K562 (cell line): ENCODE results near the gene CORIN. TPM values are rescaled to one million over a fixed set of nuclear protein-coding genes. Genes with fewer than 3 reads are reported as not detected.

Experiments used
- ATAC-seq: fragments of 200-7000 bp; cut with Tn5 transposase; 3 replicates; pipeline ENCODE4 v1.9.1; 2020; ENCODE audit warnings: moderate library complexity
- BruUV-seq: library from RNA; stranded (reverse); fragments of 400-500 nt; replicated peaks from 2 replicates; lab custom pipeline; 2021; lab: Mats Ljungman, UMichigan
- CTCF ChIA-PET: fragments of 300-600 bp; formaldehyde crosslinking; extraction: SDS; loops from one replicate; lab custom pipeline; 2021; ENCODE audit warnings: low intra/inter-chr PET ratio; lab: Yijun Ruan, JAX
- POLR2A ChIA-PET: fragments of 300-600, 350-650 bp; sonication (Branson Sonifier 250); formaldehyde crosslinking; extraction: SDS; loops from one replicate; lab custom pipeline; 2021; ENCODE audit warnings: antibody characterized with exemption, inconsistent platforms; lab: Yijun Ruan, JAX
- DNase-seq, 4 experiments: peaks; one replicate each; pipeline versions ENCODE4 v3.0.0 to v3.0.0-alpha.2; 2011 to 2018; ENCODE audit warnings: low spot score in 3 of 4, mixed read lengths in 3 of 4; ENCODE audit errors: extremely low read depth in 1 of 4
- FAIRE-seq: peaks from 2 replicates; lab custom pipeline; 2011; peaks lifted over from hg19 to GRCh38; lab: Jason Lieb, UNC
- H2AFZ ChIP-seq: 2 replicates; pipeline ENCODE4 v1.6.0; 2011; ENCODE audit warnings: low read depth, low read length, control low read depth, inconsistent platforms
- H3K27ac ChIP-seq: fragments of 200-600 bp; 3 replicates; pipeline ENCODE4 v1.8.0; 2011; ENCODE audit warnings: low read depth, mild to moderate bottlenecking, control low read depth, inconsistent platforms, low read length, moderate library complexity, mixed read lengths; ENCODE audit errors: extremely low read depth
- H3K27me3 ChIP-seq, 2 experiments: fragments of 300-600 bp in 1 of 2; 2 replicates in 1 of 2; 3 replicates in 1 of 2; pipeline versions ENCODE4 v1.6.0 to v1.8.0; 2011; ENCODE audit warnings: inconsistent platforms in 2 of 2, low read length in 2 of 2, mild to moderate bottlenecking in 1 of 2, mixed read lengths in 1 of 2, moderate library complexity in 1 of 2; ENCODE audit not compliant: control insufficient read depth in 2 of 2, insufficient read depth in 2 of 2
- H3K36me3 ChIP-seq: fragments of 300-600 bp; 3 replicates; pipeline ENCODE4 v1.8.0; 2011; ENCODE audit warnings: mild to moderate bottlenecking, low read length, inconsistent platforms; ENCODE audit not compliant: control insufficient read depth, insufficient read depth
- H3K4me1 ChIP-seq, 2 experiments: fragments of 200-600 bp in 1 of 2; replicated peaks in 1 of 2; 2 replicates in 1 of 2; 3 replicates in 1 of 2; pipeline versions ENCODE4 v1.5.1 to v1.8.0; 2011; ENCODE audit warnings: inconsistent platforms in 2 of 2, low read length in 2 of 2, mild to moderate bottlenecking in 1 of 2, mixed read lengths in 1 of 2, moderate library complexity in 1 of 2; ENCODE audit not compliant: control insufficient read depth in 2 of 2, insufficient read depth in 2 of 2
- H3K4me2 ChIP-seq: 2 replicates; pipeline ENCODE4 v1.6.1; 2011; ENCODE audit warnings: low read length, control low read depth, inconsistent platforms, mixed read lengths; ENCODE audit not compliant: insufficient read depth
- H3K4me3 ChIP-seq: fragments of 200-600 bp; sonication (generic), shearing (Covaris generic); 2 replicates; pipeline ENCODE4 v1.5.1; 2016; ENCODE audit warnings: control low read depth, inconsistent platforms
- H3K79me2 ChIP-seq: fragments of 200-600 bp; 3 replicates; pipeline ENCODE4 v1.8.0; 2011; ENCODE audit warnings: low read length, inconsistent platforms; ENCODE audit not compliant: control insufficient read depth, insufficient read depth
- H3K9ac ChIP-seq, 2 experiments: 2 replicates each; pipeline versions ENCODE4 v1.6.0 to v1.6.1; 2011; ENCODE audit warnings: low read depth in 2 of 2, low read length in 2 of 2, control low read depth in 1 of 2, inconsistent platforms in 1 of 2, mild to moderate bottlenecking in 1 of 2, mixed read lengths in 1 of 2; ENCODE audit not compliant: insufficient read depth in 1 of 2
- H3K9me1 ChIP-seq: one replicate; pipeline ENCODE4 v1.6.0; 2011; ENCODE audit warnings: inconsistent platforms, mild to moderate bottlenecking, low read length, moderate library complexity; ENCODE audit not compliant: control insufficient read depth, insufficient read depth
- H3K9me3 ChIP-seq: replicated peaks from 2 replicates; pipeline ENCODE4 v1.5.1; 2011; ENCODE audit warnings: low read depth, low read length, inconsistent platforms; ENCODE audit not compliant: control insufficient read depth, insufficient read depth
- H4K20me1 ChIP-seq: replicated peaks from 2 replicates; pipeline ENCODE4 v1.6.1; 2011; ENCODE audit warnings: low read length, inconsistent platforms, mixed read lengths; ENCODE audit not compliant: control insufficient read depth, insufficient read depth
- CREM ChIP-seq: IDR thresholded peaks from 2 replicates; pipeline ENCODE4 v1.6.1; 2014; ENCODE audit warnings: antibody characterized with exemption, low read depth
- ELF4 ChIP-seq: fragments of 450-650 bp; formaldehyde crosslinking; IDR thresholded peaks from 2 replicates; pipeline ENCODE4 v1.4.0; 2022; ENCODE audit warnings: missing genetic modification characterization
- ESRRA ChIP-seq: fragments of 450-650 bp; IDR thresholded peaks from 2 replicates; pipeline ENCODE4 v1.6.1; 2014; ENCODE audit warnings: low read depth, mild to moderate bottlenecking, moderate library complexity, borderline replicate concordance
- HDAC3 ChIP-seq: fragments of 450-650 bp; IDR thresholded peaks from 2 replicates; pipeline ENCODE4 v1.6.1; 2018; ENCODE audit warnings: borderline replicate concordance, mild to moderate bottlenecking, moderate library complexity; ENCODE audit not compliant: partially characterized antibody
- MCM2 ChIP-seq: fragments of 450-650 bp; IDR thresholded peaks from 2 replicates; pipeline ENCODE4 v1.6.1; 2017; ENCODE audit warnings: low read depth, mild to moderate bottlenecking
- MYC ChIP-seq, 2 experiments: fragments of 250-450 bp in 1 of 2; sonication (Bioruptor Pico) in 1 of 2; IDR thresholded peaks; 2 replicates each; pipeline versions ENCODE4 v1.5.1 to v1.6.1; 2012 to 2021; ENCODE audit warnings: low read depth in 2 of 2, borderline replicate concordance in 1 of 2, improper control_type of control experiment in 1 of 2, low read length in 1 of 2, mild to moderate bottlenecking in 1 of 2, moderate library complexity in 1 of 2
- NBN ChIP-seq: fragments of 450-650 bp; IDR thresholded peaks from 2 replicates; pipeline ENCODE4 v1.6.1; 2016; ENCODE audit warnings: low read depth, mild to moderate bottlenecking
- NR4A1 ChIP-seq, 2 experiments: fragments of 250-450 bp in 1 of 2; fragments of 450-650 bp in 1 of 2; sonication (Bioruptor Pico) in 1 of 2; IDR thresholded peaks; 2 replicates each; pipeline versions ENCODE4 v1.4.0 to v1.6.1; 2016 to 2020; ENCODE audit warnings: mild to moderate bottlenecking in 2 of 2, missing compliant biosample characterization in 1 of 2, missing genetic modification characterization in 1 of 2, moderate library complexity in 1 of 2
- SRSF7 ChIP-seq: fragments of 200-400 bp; formaldehyde crosslinking; optimal IDR thresholded peaks from 2 replicates; pipeline ENCODE3; 2017; ENCODE audit warnings: mild to moderate bottlenecking, low read depth, low read length
- ZC3H8 ChIP-seq: fragments of 450-650 bp; IDR thresholded peaks from 2 replicates; pipeline ENCODE4 v1.6.1; 2017
- ZFP36 ChIP-seq: fragments of 150-350 bp; IDR thresholded peaks from 2 replicates; pipeline ENCODE4 v1.6.1; 2018; ENCODE audit warnings: low read length, low read depth; ENCODE audit not compliant: partially characterized antibody
- ZKSCAN3 ChIP-seq: fragments of 250-450 bp; sonication (Bioruptor Pico); IDR thresholded peaks from 2 replicates; pipeline ENCODE4 v1.4.0; 2020
- ZNF212 ChIP-seq: fragments of 450-650 bp; formaldehyde crosslinking; IDR thresholded peaks from 2 replicates; pipeline ENCODE4 v1.4.0; 2020; ENCODE audit warnings: mild to moderate bottlenecking
- WGBS: fragments of 100-300 bp; shearing (Covaris generic); methylation state at CpG from one replicate; pipeline ENCODE4 v1.1.6; 2016; ENCODE audit warnings: low coverage, mixed read lengths; ENCODE audit not compliant: insufficient coverage; ENCODE audit errors: missing lambda C conversion rate; 5-methylcytosine and 5-hydroxymethylcytosine counted together
- in situ Hi-C: fragments of 300-500 bp; cut with MboI; formaldehyde crosslinking; loops from 4 replicates; pipeline ENCODE4 v1.15.0; 2018; ENCODE audit warnings: inconsistent platforms, mixed read lengths
- intact Hi-C: fragments of 100-400 bp; cut with micrococcal nuclease; formaldehyde crosslinking; loops from 2 replicates; pipeline ENCODE4 v1.14.2; 2022
- polyA plus RNA-seq, 8 experiments: library from polyadenylated mRNA; depleted of rRNA in 4 of 8; stranded (reverse) in 5 of 8; unstranded in 3 of 8; fragments of >200 nt; fragmentation: Nextera tagmentation in 2 of 8; fragmentation: Illumina TruSeq in 1 of 8; extraction: Ambion mirVana in 2 of 8; extraction: Trizol in 1 of 8; gene quantifications; 2 replicates each; pipeline versions ENCODE4 v1.2.1 to v1.2.3, GENCODE V29; 2011 to 2014; ENCODE audit warnings: inconsistent platforms in 1 of 8, missing spikeins in 1 of 8
- total RNA-seq, 7 experiments: library from RNA; depleted of rRNA in 6 of 7; stranded (reverse); fragments of >200 nt in 6 of 7; fragmentation: Illumina TruSeq in 2 of 7; extraction: Trizol in 2 of 7; gene quantifications; 2 replicates each; pipeline versions ENCODE4 v1.2.1 to v1.2.3, GENCODE V29; 2011 to 2021; ENCODE audit warnings: low replicate concordance in 1 of 7
- TF ChIP-seq, protein P1 (sequence below): IDR thresholded peaks from 2 replicates; pipeline ENCODE4 v1.6.1; 2011; ENCODE audit warnings: borderline replicate concordance, low read depth, mild to moderate bottlenecking, moderate library complexity, low read length; ENCODE audit not compliant: insufficient read depth, poor library complexity, severe bottlenecking
- TF ChIP-seq, protein P2 (sequence below), 2 experiments: fragments of 450-650 bp; IDR thresholded peaks; 2 replicates each; pipeline ENCODE4 v1.6.1; 2018; ENCODE audit warnings: mild to moderate bottlenecking in 2 of 2, low read depth in 1 of 2; ENCODE audit not compliant: partially characterized antibody in 2 of 2

The CORIN gene
- total and polyA plus RNA-seq, 9 of the 15 experiments (the other 6 are each of a cell fraction or from before 2014, with no cell fraction given): 0.04 to 0.31 (median 0.08) TPM; not detected in 4

DNA sequence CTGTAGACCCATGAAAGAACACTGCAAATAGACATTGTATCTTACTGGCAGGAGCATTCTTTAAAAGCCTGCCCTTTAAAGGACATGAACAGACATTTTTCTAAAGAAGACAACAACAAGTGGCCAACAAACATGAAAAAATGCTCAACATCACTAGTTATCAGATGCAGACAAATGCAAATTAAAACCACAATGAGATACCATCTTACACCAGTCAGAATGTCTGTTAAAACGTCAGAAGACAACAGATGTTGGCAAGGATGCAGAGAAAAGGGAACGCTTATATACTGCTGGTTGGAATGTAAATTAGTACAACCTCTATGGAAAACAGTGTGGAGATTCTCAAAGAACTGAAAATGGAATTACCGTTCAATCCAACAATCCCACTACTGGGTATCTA, 275.6 kb downstream of the CORIN start:
- CTCF ChIA-PET: no interaction called here
- H3K4me2 ChIP-seq: no peak overlapping the region

More for the DNA sequence above, 275.6 kb downstream of the CORIN start:
- Histone ChIP-seq H3K27ac (no peak overlapping the region), H3K4me3 (no peak overlapping the region), H3K36me3 (no peaks in the 10 kb centered on the region), H3K9me1 (no peaks in the 10 kb centered on the region), H2AFZ (no peak overlapping the region), H3K79me2 (no peaks in the 10 kb centered on the region), H3K9ac (no peak overlapping the region), H4K20me1 (no peaks in the 10 kb centered on the region), H3K4me1 (peaks cover 7 to 15% of the 10 kb centered on the region in 2 experiments; a peak in 4 of 5 replicates), H3K9me3 (no peaks in the 10 kb centered on the region), H3K27me3 (peaks cover 3 to 6% of the 10 kb centered on the region in 2 experiments; a peak in 4 of 5 replicates)
- POLR2A ChIA-PET: no interaction called here
- in situ Hi-C loops: no loop called here
- DNase-seq (no peak), ATAC-seq (no peak), FAIRE-seq (no peak)
- 2% methylated on average over 3 of the region's 3 CpGs for WGBS
- TF ChIP-seq MCM2: no peak
- TF ChIP-seq, protein P1, sequence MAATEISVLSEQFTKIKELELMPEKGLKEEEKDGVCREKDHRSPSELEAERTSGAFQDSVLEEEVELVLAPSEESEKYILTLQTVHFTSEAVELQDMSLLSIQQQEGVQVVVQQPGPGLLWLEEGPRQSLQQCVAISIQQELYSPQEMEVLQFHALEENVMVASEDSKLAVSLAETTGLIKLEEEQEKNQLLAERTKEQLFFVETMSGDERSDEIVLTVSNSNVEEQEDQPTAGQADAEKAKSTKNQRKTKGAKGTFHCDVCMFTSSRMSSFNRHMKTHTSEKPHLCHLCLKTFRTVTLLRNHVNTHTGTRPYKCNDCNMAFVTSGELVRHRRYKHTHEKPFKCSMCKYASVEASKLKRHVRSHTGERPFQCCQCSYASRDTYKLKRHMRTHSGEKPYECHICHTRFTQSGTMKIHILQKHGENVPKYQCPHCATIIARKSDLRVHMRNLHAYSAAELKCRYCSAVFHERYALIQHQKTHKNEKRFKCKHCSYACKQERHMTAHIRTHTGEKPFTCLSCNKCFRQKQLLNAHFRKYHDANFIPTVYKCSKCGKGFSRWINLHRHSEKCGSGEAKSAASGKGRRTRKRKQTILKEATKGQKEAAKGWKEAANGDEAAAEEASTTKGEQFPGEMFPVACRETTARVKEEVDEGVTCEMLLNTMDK: no peak
- no peak for TF ChIP-seq ESRRA
- no peak for TF ChIP-seq SRSF7
- TF ChIP-seq ZNF212 (CRISPR knock-in tag): no peak
- TF ChIP-seq ELF4: no peak
- no peak for TF ChIP-seq CREM
- TF ChIP-seq NBN: no peak
- TF ChIP-seq, protein P2, sequence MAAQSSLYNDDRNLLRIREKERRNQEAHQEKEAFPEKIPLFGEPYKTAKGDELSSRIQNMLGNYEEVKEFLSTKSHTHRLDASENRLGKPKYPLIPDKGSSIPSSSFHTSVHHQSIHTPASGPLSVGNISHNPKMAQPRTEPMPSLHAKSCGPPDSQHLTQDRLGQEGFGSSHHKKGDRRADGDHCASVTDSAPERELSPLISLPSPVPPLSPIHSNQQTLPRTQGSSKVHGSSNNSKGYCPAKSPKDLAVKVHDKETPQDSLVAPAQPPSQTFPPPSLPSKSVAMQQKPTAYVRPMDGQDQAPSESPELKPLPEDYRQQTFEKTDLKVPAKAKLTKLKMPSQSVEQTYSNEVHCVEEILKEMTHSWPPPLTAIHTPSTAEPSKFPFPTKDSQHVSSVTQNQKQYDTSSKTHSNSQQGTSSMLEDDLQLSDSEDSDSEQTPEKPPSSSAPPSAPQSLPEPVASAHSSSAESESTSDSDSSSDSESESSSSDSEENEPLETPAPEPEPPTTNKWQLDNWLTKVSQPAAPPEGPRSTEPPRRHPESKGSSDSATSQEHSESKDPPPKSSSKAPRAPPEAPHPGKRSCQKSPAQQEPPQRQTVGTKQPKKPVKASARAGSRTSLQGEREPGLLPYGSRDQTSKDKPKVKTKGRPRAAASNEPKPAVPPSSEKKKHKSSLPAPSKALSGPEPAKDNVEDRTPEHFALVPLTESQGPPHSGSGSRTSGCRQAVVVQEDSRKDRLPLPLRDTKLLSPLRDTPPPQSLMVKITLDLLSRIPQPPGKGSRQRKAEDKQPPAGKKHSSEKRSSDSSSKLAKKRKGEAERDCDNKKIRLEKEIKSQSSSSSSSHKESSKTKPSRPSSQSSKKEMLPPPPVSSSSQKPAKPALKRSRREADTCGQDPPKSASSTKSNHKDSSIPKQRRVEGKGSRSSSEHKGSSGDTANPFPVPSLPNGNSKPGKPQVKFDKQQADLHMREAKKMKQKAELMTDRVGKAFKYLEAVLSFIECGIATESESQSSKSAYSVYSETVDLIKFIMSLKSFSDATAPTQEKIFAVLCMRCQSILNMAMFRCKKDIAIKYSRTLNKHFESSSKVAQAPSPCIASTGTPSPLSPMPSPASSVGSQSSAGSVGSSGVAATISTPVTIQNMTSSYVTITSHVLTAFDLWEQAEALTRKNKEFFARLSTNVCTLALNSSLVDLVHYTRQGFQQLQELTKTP (IDR thresholded peaks at IDR 0.05; ENCODE audit: low read depth in 1 of 2, partially characterized antibody in 2 of 2): no peak
- no peak for TF ChIP-seq ZFP36
- no peak for TF ChIP-seq ZKSCAN3 (CRISPR knock-in tag)
- no peak for TF ChIP-seq ZC3H8
- TF ChIP-seq NR4A1 (CRISPR knock-in tag; IDR thresholded peaks at IDR 0.05): no peak
- no peak for TF ChIP-seq NR4A1 (tag; IDR thresholded peaks at IDR 0.05)
- no peak for TF ChIP-seq MYC (IDR thresholded peaks at IDR 0.05; ENCODE audit: low read depth, low read length)
- no peak for TF ChIP-seq MYC (CRISPR knock-in tag; IDR thresholded peaks at IDR 0.05; ENCODE audit: borderline replicate concordance, low read depth)
- no peak for TF ChIP-seq HDAC3
- no TSS peak for BruUV-seq
- intact Hi-C loops: loop anchor here (10.0 kb wide), 1 partner anchor 177 kb away; no protein-coding TSS in a partner anchor
